ENCODE results near the gene PCDHA6.
"Not testable (repeated sequence)": the region's sequence is repeated elsewhere in the genome, so short reads cannot be mapped to it uniquely, and the experiment has no call there.

Gene PCDHA6

GRCh38 chr5:140808889-140809291 lies 18.9 kb upstream of the PCDHA6 start:
- no peak for DNase-seq

GRCh38 chr5:140821375-140822280 lies 6.1 kb upstream of the PCDHA6 start, which contains the start of gene PCDHA5:
PCDHA5 (plus strand) TSS chr5:140821613.
- peak in 3 of 58 donors; percentile 22 to 59 (median 23) for DNase-seq

GRCh38 chr5:140822281-140822629 lies 5.5 kb upstream of the PCDHA6 start:
- DNase-seq, result no peak

GRCh38 chr5:140822969-140823368 lies 4.8 kb upstream of the PCDHA6 start:
- DNase-seq, result not testable (repeated sequence)

GRCh38 chr5:140823475-140823874 lies 4.3 kb upstream of the PCDHA6 start:
- DNase-seq, result no peak

DNA sequence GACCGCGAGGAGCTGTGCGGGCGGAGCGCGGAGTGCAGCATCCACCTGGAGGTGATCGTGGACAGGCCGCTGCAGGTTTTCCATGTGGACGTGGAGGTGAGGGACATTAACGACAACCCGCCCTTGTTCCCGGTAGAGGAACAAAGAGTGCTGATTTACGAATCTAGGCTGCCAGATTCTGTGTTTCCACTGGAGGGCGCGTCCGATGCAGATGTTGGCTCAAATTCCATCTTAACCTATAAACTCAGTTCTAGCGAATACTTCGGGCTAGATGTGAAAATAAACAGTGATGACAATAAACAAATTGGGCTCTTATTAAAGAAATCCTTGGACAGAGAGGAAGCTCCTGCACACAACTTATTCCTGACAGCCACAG lies 590 bp downstream of the PCDHA6 start:
- DNase-seq, result no peak

DNA sequence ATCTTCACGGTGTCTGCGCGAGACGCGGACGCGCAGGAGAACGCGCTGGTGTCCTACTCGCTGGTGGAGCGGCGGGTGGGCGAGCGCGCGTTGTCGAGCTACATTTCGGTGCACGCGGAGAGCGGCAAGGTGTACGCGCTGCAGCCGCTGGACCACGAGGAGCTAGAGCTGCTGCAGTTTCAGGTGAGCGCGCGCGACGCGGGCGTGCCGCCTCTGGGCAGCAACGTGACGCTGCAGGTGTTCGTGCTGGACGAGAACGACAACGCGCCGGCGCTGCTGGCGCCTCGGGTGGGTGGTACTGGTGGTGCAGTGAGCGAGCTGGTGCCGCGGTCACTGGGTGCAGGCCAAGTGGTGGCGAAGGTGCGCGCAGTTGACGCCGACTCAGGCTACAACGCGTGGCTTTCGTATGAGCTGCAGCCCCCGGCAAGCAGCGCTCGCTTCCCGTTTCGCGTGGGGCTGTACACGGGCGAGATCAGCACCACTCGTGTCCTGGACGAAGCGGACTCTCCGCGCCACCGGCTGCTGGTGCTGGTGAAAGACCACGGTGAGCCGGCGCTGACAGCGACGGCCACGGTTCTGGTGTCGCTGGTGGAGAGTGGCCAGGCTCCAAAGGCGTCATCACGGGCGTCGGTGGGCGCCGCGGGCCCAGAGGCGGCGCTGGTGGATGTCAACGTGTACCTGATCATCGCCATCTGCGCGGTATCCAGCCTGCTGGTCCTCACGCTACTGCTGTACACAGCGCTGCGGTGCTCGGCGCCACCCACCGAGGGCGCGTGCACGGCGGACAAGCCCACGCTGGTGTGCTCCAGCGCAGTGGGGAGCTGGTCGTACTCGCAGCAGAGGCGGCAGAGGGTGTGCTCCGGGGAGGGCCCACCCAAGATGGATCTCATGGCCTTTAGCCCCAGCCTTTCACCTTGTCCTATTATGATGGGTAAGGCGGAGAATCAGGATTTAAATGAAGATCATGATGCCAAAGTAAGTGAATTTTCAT lies 2.0 kb downstream of the PCDHA6 start:
- DNase-seq, result not testable (repeated sequence)

GRCh38 chr5:140833993-140834392 lies 6.2 kb downstream of the PCDHA6 start, which contains the start of gene PCDHA7:
PCDHA7 (plus strand) TSS chr5:140834269; CDS start chr5:140834384, 115 bp downstream.
- no peak for DNase-seq

DNA sequence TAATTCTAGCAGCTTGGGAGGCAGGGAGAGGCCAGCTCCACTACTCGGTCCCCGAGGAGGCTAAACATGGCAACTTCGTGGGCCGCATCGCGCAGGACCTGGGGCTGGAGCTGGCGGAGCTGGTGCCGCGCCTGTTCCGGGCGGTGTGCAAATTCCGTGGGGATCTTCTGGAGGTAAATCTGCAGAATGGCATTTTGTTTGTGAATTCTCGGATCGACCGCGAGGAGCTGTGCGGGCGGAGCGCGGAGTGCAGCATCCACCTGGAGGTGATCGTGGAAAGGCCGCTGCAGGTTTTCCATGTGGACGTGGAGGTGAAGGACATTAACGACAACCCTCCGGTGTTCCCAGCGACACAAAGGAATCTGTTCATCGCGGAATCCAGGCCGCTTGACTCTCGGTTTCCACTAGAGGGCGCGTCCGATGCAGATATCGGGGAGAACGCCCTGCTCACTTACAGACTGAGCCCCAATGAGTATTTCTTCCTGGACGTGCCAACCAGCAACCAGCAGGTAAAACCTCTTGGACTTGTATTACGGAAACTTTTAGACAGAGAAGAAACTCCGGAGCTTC lies 6.8 kb downstream of the PCDHA6 start:
- DNase-seq, result not testable (repeated sequence)

GRCh38 chr5:140835622-140836510 lies 8.1 kb downstream of the PCDHA6 start:
- no peak for DNase-seq

GRCh38 chr5:140840978-140841962 lies 13.5 kb downstream of the PCDHA6 start, which contains the start of gene PCDHA8:
PCDHA8 (plus strand) TSS chr5:140841187; CDS start chr5:140841322, 135 bp downstream.
- peak in 4 of 58 donors; percentile 1 to 33 (median 22) for DNase-seq

GRCh38 chr5:140842798-140843733 lies 15.3 kb downstream of the PCDHA6 start:
- no peak for DNase-seq

DNA sequence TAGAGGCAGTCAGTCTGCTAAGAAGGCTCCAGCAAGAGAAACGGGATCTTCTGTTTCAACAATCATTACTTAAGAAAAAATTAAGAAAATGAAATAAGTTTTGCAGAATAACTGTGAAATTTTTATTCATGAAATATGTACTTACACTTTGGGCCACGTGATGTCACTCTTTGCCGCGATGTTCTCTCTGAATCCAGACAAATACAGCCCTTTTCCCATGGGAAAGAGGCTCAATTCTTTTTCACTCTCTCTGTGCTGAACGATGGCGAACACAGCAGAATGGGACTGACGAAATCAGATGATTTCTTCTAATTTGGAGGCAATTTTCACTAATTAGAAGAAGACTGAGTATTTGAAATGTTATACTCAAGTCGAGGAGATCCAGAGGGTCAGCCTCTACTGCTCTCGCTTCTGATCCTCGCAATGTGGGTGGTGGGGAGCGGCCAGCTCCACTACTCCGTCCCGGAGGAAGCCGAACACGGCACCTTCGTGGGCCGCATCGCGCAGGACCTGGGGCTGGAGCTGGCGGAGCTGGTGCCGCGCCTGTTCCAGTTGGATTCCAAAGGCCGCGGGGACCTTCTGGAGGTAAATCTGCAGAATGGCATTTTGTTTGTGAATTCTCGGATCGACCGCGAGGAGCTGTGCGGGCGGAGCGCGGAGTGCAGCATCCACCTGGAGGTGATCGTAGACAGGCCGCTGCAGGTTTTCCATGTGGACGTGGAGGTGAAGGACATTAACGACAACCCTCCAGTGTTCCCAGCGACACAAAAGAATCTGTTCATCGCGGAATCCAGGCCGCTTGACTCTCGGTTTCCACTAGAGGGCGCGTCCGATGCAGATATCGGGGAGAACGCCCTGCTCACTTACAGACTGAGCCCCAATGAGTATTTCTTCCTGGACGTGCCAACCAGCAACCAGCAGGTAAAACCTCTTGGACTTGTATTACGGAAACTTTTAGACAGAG lies 20.7 kb downstream of the PCDHA6 start, which contains the start of gene PCDHA9:
Gene PCDHA9, plus strand, starts transcription at position 244 of the 964 bp plus-strand sequence. Its CDS starts 114 bp downstream, at position 358.
- not testable (repeated sequence) for DNase-seq

DNA sequence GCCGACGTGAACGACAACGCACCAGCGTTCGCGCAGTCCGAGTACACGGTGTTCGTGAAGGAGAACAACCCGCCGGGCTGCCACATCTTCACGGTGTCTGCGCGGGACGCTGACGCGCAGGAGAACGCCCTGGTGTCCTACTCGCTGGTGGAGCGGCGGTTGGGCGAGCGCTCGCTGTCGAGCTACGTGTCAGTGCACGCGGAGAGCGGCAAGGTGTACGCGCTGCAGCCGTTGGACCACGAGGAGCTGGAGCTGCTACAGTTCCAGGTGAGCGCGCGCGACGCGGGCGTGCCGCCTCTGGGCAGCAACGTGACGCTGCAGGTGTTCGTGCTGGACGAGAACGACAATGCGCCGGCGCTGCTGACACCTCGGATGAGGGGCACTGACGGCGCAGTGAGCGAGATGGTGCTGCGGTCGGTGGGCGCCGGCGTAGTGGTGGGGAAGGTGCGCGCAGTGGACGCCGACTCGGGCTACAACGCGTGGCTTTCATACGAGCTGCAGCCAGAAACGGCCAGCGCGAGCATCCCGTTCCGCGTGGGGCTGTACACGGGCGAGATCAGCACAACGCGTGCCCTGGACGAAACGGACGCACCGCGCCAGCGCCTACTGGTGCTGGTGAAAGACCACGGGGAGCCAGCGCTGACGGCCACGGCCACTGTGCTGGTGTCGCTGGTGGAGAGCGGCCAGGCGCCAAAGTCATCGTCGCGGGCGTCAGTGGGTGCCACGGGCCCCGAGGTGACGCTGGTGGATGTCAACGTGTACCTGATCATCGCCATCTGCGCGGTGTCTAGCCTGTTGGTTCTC lies 22.3 kb downstream of the PCDHA6 start:
- not testable (repeated sequence) for DNase-seq

All from anterior cingulate cortex (tissue), 58 donors.